Hematopoietic multipotent progenitor cell treated with erythropoietin and hydrocortisone succinate and interleukin-3 and kit ligand, for 6 days (in vitro differentiated cells): ENCODE results near the gene EPB41.
A peak's percentile ranks its signal among the peaks of the same experiment; 100 is the strongest.
"Not testable (repeated sequence)": the region's sequence is repeated elsewhere in the genome, so short reads cannot be mapped to it uniquely, and the experiment has no call there.

Source experiments
- DNase-seq: peaks from one replicate; pipeline ENCODE4 v3.0.0-alpha.2; 2015

The EPB41 gene

GRCh38 chr1:28928314-28928941 is 14.1 kb downstream of the EPB41 start:
- DNase-seq = peak; percentile 42

GRCh38 chr1:28933277-28933676 is 18.9 kb downstream of the EPB41 start:
- no peak for DNase-seq

DNA sequence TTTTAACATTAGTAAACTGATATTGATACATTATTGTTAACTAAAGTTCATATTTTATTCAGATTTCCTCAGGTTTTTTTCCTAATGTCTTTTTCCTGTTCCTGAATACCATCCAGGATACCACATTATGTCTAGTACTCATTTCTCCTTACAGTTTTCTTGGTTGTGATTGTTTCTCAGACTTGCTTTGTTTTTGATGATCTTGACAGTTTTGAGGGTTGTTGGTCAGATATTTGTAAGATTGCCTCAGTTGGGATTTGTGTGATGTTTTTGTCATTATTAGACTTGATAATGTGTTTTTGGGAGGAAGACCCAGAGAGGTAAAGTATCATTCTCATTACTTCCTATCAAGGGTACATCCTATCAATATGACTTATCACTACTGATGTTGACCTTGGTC is 19.5 kb downstream of the EPB41 start:
- no peak for DNase-seq

GRCh38 chr1:28934676-28935075 is 20.3 kb downstream of the EPB41 start:
- DNase-seq = no peak

GRCh38 chr1:28935293-28935692 is 20.9 kb downstream of the EPB41 start:
- no peak for DNase-seq

DNA sequence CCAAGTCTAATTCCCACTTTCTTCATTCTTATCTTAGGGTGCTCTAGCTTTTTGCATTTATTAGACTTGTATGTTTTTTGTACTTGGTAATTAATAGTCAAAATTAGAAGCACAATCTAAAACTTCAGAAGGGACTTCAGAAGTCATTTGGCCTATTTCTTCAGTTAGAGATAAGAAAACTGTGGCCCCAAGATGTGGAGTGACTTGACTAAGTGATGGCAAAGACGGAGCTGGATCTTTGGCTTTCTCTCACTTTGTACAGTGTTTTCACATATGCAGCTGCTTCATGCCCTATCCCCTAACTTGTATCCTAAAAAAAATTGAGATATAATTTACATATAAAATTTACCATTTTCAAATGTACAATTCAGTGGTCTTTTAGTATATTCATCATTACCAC is 21.7 kb downstream of the EPB41 start:
- DNase-seq = peak; percentile 59

GRCh38 chr1:28936528-28936927 is 22.2 kb downstream of the EPB41 start:
- DNase-seq = no peak

GRCh38 chr1:28943581-28943980 is 29.2 kb downstream of the EPB41 start:
- not testable (repeated sequence) for DNase-seq

- DNase-seq = peak; percentile 23
Measured at GRCh38 chr1:28950006-28950405, 35.6 kb downstream of the EPB41 start.

- no peak for DNase-seq
Measured at GRCh38 chr1:28950449-28950848, 36.1 kb downstream of the EPB41 start.

- DNase-seq = no peak
Measured at GRCh38 chr1:28954126-28954726, 39.9 kb downstream of the EPB41 start.

DNA sequence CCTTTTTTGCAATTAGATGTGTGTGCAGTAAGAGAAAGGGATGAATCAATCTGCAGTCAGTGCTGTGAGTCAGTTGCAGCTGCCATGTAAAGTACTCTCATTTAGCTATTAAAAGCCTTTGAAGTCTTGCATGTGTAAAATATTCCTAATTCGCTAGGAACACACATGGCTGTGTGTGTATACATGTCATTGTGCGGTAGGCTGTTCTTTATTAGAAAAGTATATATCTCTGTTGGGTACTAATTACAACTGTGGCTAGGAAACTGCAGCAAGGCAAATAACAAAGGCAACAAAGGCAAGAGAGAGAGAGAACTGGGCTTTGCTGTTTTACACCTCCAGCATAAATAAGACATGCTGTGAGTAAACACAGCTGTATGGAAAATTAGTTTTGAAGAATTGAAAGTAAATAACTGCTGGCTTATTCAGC is 41.7 kb downstream of the EPB41 start:
- no peak for DNase-seq

DNA sequence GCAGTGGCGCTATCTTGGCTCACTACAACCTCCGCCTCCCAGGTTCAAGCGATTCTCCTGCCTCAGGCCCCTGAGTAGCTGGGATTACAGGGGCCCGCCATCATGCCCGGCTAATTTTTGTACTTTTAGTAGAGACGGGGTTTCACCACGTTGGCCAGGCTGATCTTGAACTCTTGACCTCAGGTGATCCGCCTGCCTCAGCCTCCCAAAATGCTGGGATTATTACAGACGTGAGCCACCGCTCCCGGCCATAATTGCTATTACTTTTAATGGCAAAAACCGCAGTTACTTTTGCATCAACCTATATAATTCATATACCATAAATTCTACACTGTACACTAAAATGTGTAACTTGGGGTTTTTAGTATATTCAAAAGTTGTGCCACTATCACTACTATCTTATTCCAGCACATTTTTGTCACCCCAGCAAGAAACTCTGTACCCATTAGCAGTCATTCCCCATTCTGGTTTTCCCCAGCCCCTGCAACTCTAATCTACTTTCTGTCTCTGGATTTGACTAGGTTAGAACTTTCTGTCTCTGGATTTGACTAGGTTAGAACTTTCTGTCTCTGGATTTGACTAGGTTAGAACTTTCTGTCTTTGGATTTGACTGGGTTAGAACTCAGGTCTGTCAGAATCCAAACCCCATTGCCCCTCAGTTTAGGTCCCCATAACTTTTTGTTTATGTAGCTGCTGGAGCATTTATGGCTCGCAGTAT is 47.9 kb downstream of the EPB41 start:
- DNase-seq = peak; percentile 32

GRCh38 chr1:28965271-28965870 is 51.0 kb downstream of the EPB41 start:
- DNase-seq = no peak

- DNase-seq = no peak
Measured at GRCh38 chr1:28966617-28967016, 52.2 kb downstream of the EPB41 start.

DNA sequence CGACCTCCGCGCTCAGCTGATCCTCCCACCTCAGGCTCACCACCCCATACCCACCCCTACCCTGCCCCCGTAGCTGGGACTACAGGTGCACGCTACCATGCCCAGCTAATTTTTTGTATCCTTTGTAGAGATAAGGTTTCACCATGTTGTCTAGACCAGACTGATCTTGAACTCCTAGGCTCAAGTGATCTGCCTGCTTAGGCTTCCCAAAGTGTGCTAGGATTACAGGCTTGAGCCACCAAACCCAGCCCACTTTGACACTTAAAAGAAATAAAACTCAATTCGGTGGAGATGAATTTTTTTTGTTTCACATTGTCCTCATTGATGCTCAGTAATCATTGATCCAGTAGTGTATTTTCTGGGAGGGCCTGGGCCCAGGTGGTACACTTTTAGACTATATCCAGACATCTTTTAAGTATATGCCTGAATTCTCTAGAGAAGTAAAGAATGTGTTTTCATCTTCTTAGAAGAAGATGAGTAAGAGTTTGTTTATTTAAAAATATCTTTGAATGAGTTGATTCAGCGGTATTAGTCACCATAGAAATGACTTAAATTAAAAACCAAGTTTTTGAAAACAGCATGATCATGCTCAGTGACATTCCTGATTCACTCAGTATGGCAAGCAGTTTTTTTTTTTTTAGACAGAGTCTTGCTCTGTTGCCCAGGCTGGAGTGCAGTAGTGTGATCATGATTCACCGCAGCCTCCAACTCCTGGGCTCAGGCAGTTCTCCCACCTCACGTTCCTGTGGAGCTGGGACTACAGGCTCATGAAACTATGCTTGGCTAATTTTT is 57.8 kb downstream of the EPB41 start:
- no peak for DNase-seq

DNA sequence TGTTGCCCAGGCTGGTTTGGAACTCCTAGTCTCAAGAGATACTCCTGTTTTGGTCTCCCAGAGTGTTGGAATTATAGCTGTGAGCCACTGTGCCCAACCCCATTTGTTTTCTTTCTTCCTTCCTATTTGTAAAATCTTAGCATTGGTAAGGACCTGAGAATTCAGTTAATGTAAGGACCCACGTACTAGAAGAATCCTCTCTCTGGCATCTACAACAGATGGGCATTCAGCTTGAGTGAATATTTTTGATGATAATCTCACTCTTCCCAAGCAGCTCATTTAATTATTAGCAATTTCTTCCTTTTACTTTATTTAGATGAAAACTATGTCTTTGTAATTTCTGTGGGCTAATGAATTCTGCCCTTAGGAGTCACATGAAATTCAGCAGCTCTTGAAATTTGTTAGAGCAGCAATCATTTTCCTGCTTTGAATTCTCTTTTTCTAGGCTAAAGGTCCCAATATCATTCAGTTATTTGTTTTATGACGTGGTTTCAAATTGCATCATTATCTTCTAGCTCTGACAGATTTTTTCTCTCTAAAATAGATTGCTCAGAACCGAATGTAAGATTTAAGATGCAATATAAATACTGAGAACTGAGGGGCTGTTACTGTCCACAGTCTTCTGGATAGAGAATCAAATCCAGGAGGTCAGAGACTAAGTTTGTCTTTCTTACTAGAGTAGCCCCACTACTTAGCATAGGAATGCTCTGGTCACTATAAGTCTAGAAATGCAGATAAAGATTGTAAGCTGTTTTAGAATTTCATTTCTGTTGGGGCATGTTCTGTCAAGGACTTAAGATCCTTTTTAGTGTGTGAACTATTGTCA is 59.4 kb downstream of the EPB41 start:
- DNase-seq = no peak

- no peak for DNase-seq
Measured at GRCh38 chr1:28974432-28974831, 60.1 kb downstream of the EPB41 start.

GRCh38 chr1:28976248-28976647 is 61.9 kb downstream of the EPB41 start:
- DNase-seq = no peak

- DNase-seq = no peak
Measured at GRCh38 chr1:28981210-28981609, 66.8 kb downstream of the EPB41 start.

DNA sequence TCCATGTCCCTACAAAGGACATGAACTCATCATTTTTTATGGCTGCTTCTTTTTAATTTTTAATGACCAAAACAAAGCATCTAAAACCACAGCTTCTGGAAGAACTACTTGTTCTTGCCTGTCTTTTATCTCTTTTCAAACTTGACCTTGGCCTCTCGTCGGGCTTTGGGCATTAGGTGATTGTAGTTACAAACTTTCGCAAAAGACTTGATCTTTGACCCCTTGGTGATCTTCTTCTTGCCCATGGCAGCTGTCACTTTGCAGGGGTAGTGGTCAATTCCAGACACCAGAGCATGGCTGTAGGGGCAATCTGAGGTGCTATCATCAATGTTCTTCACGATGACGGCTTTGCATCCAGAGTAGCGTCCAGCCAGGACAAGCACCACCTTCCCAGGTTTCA is 67.8 kb downstream of the EPB41 start:
- no peak for DNase-seq

DNA sequence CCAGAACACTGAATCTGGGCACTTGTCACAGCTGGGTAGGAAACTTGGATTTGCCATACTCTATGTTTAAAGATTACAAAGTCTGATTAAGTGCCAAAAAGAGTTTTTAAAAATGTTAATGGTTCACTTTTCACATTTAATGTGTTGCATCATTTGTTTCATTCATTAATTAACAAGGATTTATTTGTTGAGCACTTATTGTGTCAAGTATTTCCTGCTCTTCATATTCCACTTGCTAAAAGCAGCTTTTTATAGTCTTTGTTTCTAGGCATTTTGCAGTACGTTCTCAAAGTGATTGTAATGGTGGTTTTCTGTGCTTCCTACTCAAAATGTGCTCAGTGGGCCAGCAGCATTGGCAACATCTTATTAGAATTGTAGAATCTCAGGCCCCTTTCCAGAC is 68.7 kb downstream of the EPB41 start:
- no peak for DNase-seq
